ENCODE data around the gene SH3RF1.

Gene SH3RF1

GRCh38 chr4:169270810-169271691, at the start of gene SH3RF1:
Gene SH3RF1, minus strand, starts transcription at chr4:169270956. Its CDS starts 1,744 bp downstream, at chr4:169269212.
- peak; percentile 74 for DNase-seq (ENCODE audit: low read depth)
- peak within 1 kb of the TSS; percentile 64 for H3K4me3 ChIP-seq (ENCODE audit: low read depth, low read length)
- TF ChIP-seq POLR2A (IDR thresholded peaks at IDR 0.05; ENCODE audit: extremely low read depth, insufficient read length) = no peak
- TF ChIP-seq, protein P1, sequence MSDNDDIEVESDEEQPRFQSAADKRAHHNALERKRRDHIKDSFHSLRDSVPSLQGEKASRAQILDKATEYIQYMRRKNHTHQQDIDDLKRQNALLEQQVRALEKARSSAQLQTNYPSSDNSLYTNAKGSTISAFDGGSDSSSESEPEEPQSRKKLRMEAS (IDR thresholded peaks at IDR 0.05; ENCODE audit: low read depth, low read length) = no peak
- TF ChIP-seq MYC (IDR thresholded peaks at IDR 0.05; ENCODE audit: low read depth, low read length) = no peak

GRCh38 chr4:169315530-169316343, 45.0 kb upstream of the SH3RF1 start:
- no peak overlapping the region for H3K4me3 ChIP-seq (ENCODE audit: low read depth, low read length)
- DNase-seq (ENCODE audit: low read depth) = no peak
- TF ChIP-seq, protein P1 (IDR thresholded peaks at IDR 0.05; ENCODE audit: low read depth, low read length) = no peak
- TF ChIP-seq CTCF (IDR thresholded peaks at IDR 0.05; ENCODE audit: low read depth, low read length) = no peak
- no peak for TF ChIP-seq POLR2A (IDR thresholded peaks at IDR 0.05; ENCODE audit: extremely low read depth, insufficient read length)
- no peak for TF ChIP-seq MYC (IDR thresholded peaks at IDR 0.05; ENCODE audit: low read depth, low read length)

GRCh38 chr4:169314906-169315305, 44.1 kb upstream of the SH3RF1 start:
- no peak for DNase-seq (ENCODE audit: low read depth)
- H3K4me3 ChIP-seq (ENCODE audit: low read depth, low read length) = no peak overlapping the region
- TF ChIP-seq, protein P1 (IDR thresholded peaks at IDR 0.05; ENCODE audit: low read depth, low read length) = no peak
- TF ChIP-seq MYC (IDR thresholded peaks at IDR 0.05; ENCODE audit: low read depth, low read length) = no peak

- no peak for DNase-seq (ENCODE audit: low read depth)
- TF ChIP-seq, protein P1 (IDR thresholded peaks at IDR 0.05; ENCODE audit: low read depth, low read length) = no peak
- no peak for TF ChIP-seq CTCF (IDR thresholded peaks at IDR 0.05; ENCODE audit: low read depth, low read length)
- no peak for TF ChIP-seq POLR2A (IDR thresholded peaks at IDR 0.05; ENCODE audit: extremely low read depth, insufficient read length)
- no peak for TF ChIP-seq MYC (IDR thresholded peaks at IDR 0.05; ENCODE audit: low read depth, low read length)
- no peak overlapping the region for H3K4me3 ChIP-seq (ENCODE audit: low read depth, low read length)
These were observed 43.0 kb upstream of the SH3RF1 start for GRCh38 chr4:169313732-169314131.

GRCh38 chr4:169312690-169313422, 42.1 kb upstream of the SH3RF1 start:
- H3K4me3 ChIP-seq (ENCODE audit: low read depth, low read length) = no peak overlapping the region
- no peak for DNase-seq (ENCODE audit: low read depth)
- TF ChIP-seq POLR2A (IDR thresholded peaks at IDR 0.05; ENCODE audit: extremely low read depth, insufficient read length) (no peak), CTCF (IDR thresholded peaks at IDR 0.05; ENCODE audit: low read depth, low read length) (no peak), MYC (IDR thresholded peaks at IDR 0.05; ENCODE audit: low read depth, low read length) (no peak)
- TF ChIP-seq, protein P1 (IDR thresholded peaks at IDR 0.05; ENCODE audit: low read depth, low read length) = no peak

- TF ChIP-seq CTCF (IDR thresholded peaks at IDR 0.05; ENCODE audit: low read depth, low read length) = peak; percentile 55
- no peak for TF ChIP-seq POLR2A (IDR thresholded peaks at IDR 0.05; ENCODE audit: extremely low read depth, insufficient read length)
- DNase-seq (ENCODE audit: low read depth) = peak; percentile 57
- H3K4me3 ChIP-seq (ENCODE audit: low read depth, low read length) = no peak overlapping the region
These were observed 41.0 kb upstream of the SH3RF1 start for GRCh38 chr4:169311643-169312365.

Data from NB4 (cell line).